Breast epithelium (tissue), 4 donors: ENCODE data around the gene CHRNA9. TPM values are rescaled to one million over a fixed set of nuclear protein-coding genes. Genes with fewer than 3 reads are reported as not detected.

Source experiments
- DNase-seq, 2 donors: peaks; one replicate each; pipeline ENCODE4 v3.0.0-alpha.2; 2019; ENCODE audit warnings: low spot score in 2 of 2
- H3K27ac ChIP-seq, 2 donors: fragments of 200-600 bp; sonication (generic) in 1 of 2; one replicate each; pipeline ENCODE4 v1.5.1; 2016 to 2019; ENCODE audit warnings: mild to moderate bottlenecking in 1 of 2
- H3K27me3 ChIP-seq, 2 donors: fragments of 200-600 bp; sonication (generic) in 1 of 2; one replicate each; pipeline versions ENCODE4 v1.5.1 to v1.6.0; 2017 to 2019; ENCODE audit warnings: control low read depth in 1 of 2, mild to moderate bottlenecking in 1 of 2
- H3K36me3 ChIP-seq: fragments of 200-600 bp; one replicate; pipeline ENCODE4 v1.5.1; 2019
- H3K4me1 ChIP-seq, 2 donors: fragments of 200-600 bp; sonication (generic); one replicate each; pipeline ENCODE4 v1.5.1; 2016 to 2019; ENCODE audit warnings: control low read depth in 1 of 2
- H3K4me3 ChIP-seq, 3 donors: fragments of 200-600 bp; sonication (generic); 1 replicate in 2 of 3; 2 replicates in 1 of 3; pipeline ENCODE4 v1.5.1; 2016 to 2019; ENCODE audit warnings: mild to moderate bottlenecking in 3 of 3, moderate library complexity in 2 of 3
- H3K9me3 ChIP-seq, 2 donors: fragments of 200-600 bp; sonication (generic) in 1 of 2; one replicate each; pipeline ENCODE4 v1.5.1; 2016 to 2019; ENCODE audit warnings: control low read depth in 1 of 2
- CTCF ChIP-seq, 3 donors: fragments of 450-650 bp; IDR thresholded peaks; one replicate each; pipeline ENCODE4 v1.5.1; 2016 to 2017; ENCODE audit warnings: antibody characterized with exemption in 3 of 3, mild to moderate bottlenecking in 3 of 3, moderate library complexity in 3 of 3
- POLR2A ChIP-seq: fragments of 450-650 bp; IDR thresholded peaks from one replicate; pipeline ENCODE4 v1.6.1; 2016; ENCODE audit warnings: antibody characterized with exemption, mild to moderate bottlenecking, moderate library complexity
- POLR2AphosphoS5 ChIP-seq, 3 donors: sonication (generic); formaldehyde crosslinking; IDR thresholded peaks; one replicate each; pipeline ENCODE4 v1.6.1; 2017; ENCODE audit warnings: antibody characterized with exemption in 3 of 3
- intact Hi-C: fragments of 100-400 bp; cut with DNase I; formaldehyde crosslinking; loops from one replicate; pipeline ENCODE4 v1.15.1; 2023; ENCODE audit warnings: low total_unique reads
- total RNA-seq, 3 donors: library from RNA; depleted of rRNA; stranded (reverse); fragments of >200 nt; gene quantifications; one replicate each; pipeline ENCODE4 v1.1.0, GENCODE V29; 2016

Gene CHRNA9
- total RNA-seq, 3 donors from 2014 or later, result not detected

DNA sequence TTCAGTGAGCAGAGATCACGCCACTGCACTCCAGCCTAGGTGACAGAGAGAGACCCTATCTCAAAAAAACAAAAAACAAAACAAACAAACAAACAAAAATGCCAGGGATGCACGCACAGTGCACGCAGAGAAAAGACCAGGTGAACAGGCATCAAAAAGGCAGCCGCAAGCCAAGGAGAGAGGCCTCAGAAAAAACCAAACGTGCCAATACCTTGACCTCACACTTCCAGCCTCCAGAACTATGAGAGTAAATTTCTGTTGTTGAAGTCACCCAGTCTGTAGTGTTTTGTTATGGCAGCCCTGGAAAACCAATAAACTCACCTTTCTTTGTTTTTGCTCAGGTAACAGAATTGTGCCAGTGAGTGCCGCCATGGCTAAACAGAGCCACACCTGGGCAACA is 66.0 kb downstream of the CHRNA9 start:
- Histone ChIP-seq H3K4me1 (peaks cover 0 to 5% of the 10 kb centered on the region in 2 donors), H3K4me3 (no peak overlapping the region), H3K27ac (no peak overlapping the region), H3K36me3 (no peaks in the 10 kb centered on the region), H3K9me3 (no peaks in the 10 kb centered on the region), H3K27me3 (no peaks in the 10 kb centered on the region)
- intact Hi-C loops, result no loop called here
- DNase-seq, result no peak
- TF ChIP-seq POLR2A, result no peak

DNA sequence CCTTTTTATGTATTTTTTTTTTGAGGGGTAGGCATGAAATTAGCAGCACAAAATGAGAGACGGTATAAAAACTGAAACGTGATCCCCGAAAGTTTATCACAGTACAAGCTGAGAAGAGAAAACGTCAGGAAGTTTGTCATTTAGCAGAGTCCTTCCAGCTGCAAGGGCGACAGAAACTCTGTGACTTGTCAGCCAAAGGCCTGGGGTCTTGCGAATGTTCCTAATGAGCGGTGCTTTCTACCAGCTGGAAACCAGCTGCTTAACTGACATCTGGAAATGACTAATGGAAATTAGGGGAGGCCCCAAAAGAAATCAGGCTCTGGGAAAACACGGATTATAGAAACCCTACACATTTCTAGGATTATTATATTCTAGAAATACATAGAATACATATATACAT is 66.5 kb downstream of the CHRNA9 start:
- Histone ChIP-seq H3K9me3 (peaks cover 0 to 4% of the 10 kb centered on the region in 2 donors), H3K27me3 (no peaks in the 10 kb centered on the region), H3K27ac (no peak overlapping the region), H3K4me3 (no peak overlapping the region), H3K4me1 (no peaks in the 10 kb centered on the region), H3K36me3 (no peaks in the 10 kb centered on the region)
- DNase-seq, result no peak
- intact Hi-C loops, result no loop called here
- no peak for TF ChIP-seq POLR2A
- TF ChIP-seq POLR2AphosphoS5 (IDR thresholded peaks at IDR 0.05), result no peak
- TF ChIP-seq CTCF (IDR thresholded peaks at IDR 0.05), result no peak

DNA sequence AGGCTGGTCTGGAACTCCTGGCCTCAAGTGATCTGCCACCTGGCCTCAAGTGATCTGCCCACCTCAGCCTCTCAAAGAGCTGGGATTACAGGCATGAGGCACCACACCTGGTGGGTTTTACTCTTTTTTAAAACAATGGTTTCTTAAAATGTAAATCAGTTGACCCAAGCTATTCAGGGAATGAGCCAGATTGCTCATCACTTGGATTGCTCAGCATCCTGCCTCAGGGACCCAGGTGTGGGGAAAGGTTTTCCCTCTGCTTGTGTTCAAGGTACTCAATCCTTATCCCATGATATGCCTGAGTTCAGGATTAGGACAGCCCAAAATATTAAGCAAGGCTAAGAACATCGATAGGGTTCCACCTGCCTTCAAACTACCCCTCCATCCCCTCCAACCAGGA is 67.4 kb downstream of the CHRNA9 start:
- TF ChIP-seq POLR2A, result no peak
- no peak for TF ChIP-seq CTCF (IDR thresholded peaks at IDR 0.05)
- no peak for TF ChIP-seq POLR2AphosphoS5 (IDR thresholded peaks at IDR 0.05)
- intact Hi-C loops, result no loop called here
- H3K27me3 ChIP-seq, result no peaks in the 10 kb centered on the region
- H3K9me3 ChIP-seq, result peaks cover 0 to 9% of the 10 kb centered on the region in 2 donors
- no peak overlapping the region for H3K27ac ChIP-seq
- H3K4me1 ChIP-seq, result no peaks in the 10 kb centered on the region
- H3K4me3 ChIP-seq, result no peak overlapping the region
- no peak for DNase-seq
- H3K36me3 ChIP-seq, result no peaks in the 10 kb centered on the region

- no peaks in the 10 kb centered on the region for H3K27me3 ChIP-seq
- H3K4me3 ChIP-seq, result no peak overlapping the region
- H3K9me3 ChIP-seq, result peaks cover 0 to 9% of the 10 kb centered on the region in 2 donors
- no peaks in the 10 kb centered on the region for H3K36me3 ChIP-seq
- no peak for DNase-seq
- intact Hi-C loops, result no loop called here
- TF ChIP-seq POLR2AphosphoS5 (IDR thresholded peaks at IDR 0.05) (no peak), CTCF (IDR thresholded peaks at IDR 0.05) (no peak), POLR2A (no peak)
- peak overlapping the region in 1 of 2 donors; percentile 88 for H3K27ac ChIP-seq
- H3K4me1 ChIP-seq, result no peaks in the 10 kb centered on the region
Observed at GRCh38 chr4:40403081-40403480, 67.9 kb downstream of the CHRNA9 start.

Other genes starting within 250 kb of the CHRNA9 start
- gene RHOH, start 138.3 kb upstream of the CHRNA9 start, total RNA-seq, result 10 to 100 TPM in 1 of 3 donors, 1 to 10 TPM in 2; 5.0 to 16.4 (median 9.7) TPM